Uterus (tissue), 4 donors: ENCODE measurements around the gene TTC31. TPM values are rescaled to one million over a fixed set of nuclear protein-coding genes. Genes with fewer than 3 reads are reported as not detected.

Experiments used
- DNase-seq, 2 donors: peaks; one replicate each; pipeline ENCODE4 v3.0.0-alpha.2; 2019 to 2020
- H3K27ac ChIP-seq, 2 donors: fragments of 200-600 bp; sonication (generic); 1 replicate in 1 of 2; 2 replicates in 1 of 2; pipeline ENCODE4 v1.5.1; 2016 to 2018
- H3K27me3 ChIP-seq, 2 donors: fragments of 200-600 bp; sonication (generic); one replicate each; pipeline ENCODE4 v1.5.1; 2018 to 2019; ENCODE audit warnings: control low read depth in 1 of 2
- H3K36me3 ChIP-seq, 2 donors: fragments of 200-600 bp; sonication (generic); one replicate each; pipeline ENCODE4 v1.5.1; 2019; ENCODE audit warnings: control low read depth in 1 of 2
- H3K4me1 ChIP-seq, 2 donors: fragments of 200-600 bp; sonication (generic); one replicate each; pipeline ENCODE4 v1.5.1; 2018 to 2019; ENCODE audit warnings: control low read depth in 1 of 2
- H3K4me3 ChIP-seq, 2 donors: fragments of 200-600 bp; sonication (generic); 1 replicate in 1 of 2; 2 replicates in 1 of 2; pipeline ENCODE4 v1.5.1; 2018 to 2019; ENCODE audit warnings: mild to moderate bottlenecking in 1 of 2
- H3K9me3 ChIP-seq, 2 donors: fragments of 200-600 bp; sonication (generic); one replicate each; pipeline ENCODE4 v1.5.1; 2019; ENCODE audit warnings: control low read depth in 1 of 2
- CTCF ChIP-seq, 4 experiments: fragments of 200-600 bp in 2 of 4; fragments of 450-650 bp in 2 of 4; sonication (generic) in 2 of 4; IDR thresholded peaks; one replicate each; pipeline ENCODE4 v1.5.1; 2016 to 2019; ENCODE audit warnings: antibody characterized with exemption in 4 of 4, mild to moderate bottlenecking in 2 of 4, moderate library complexity in 1 of 4
- POLR2A ChIP-seq, 2 donors: fragments of 450-650 bp; IDR thresholded peaks; one replicate each; pipeline ENCODE4 v1.6.1; 2016; ENCODE audit warnings: antibody characterized with exemption in 2 of 2, mild to moderate bottlenecking in 1 of 2, moderate library complexity in 1 of 2
- intact Hi-C: fragments of 100-400 bp; cut with DNase I; formaldehyde crosslinking; loops from one replicate; pipeline ENCODE4 v1.15.1; 2023; ENCODE audit warnings: low total_unique reads
- total RNA-seq, 4 donors: library from RNA; depleted of rRNA in 3 of 4; stranded (reverse); fragments of >200 nt in 3 of 4; gene quantifications; one replicate each; pipeline versions ENCODE4 v1.1.0 to v1.2.4, GENCODE V29; 2014 to 2023
- donor health status: DM: yes; HTN: yes; CAD: no.

Gene TTC31
- total RNA-seq, 4 donors from 2014 or later: 8.5 to 29.2 (median 17.5) TPM

- Histone ChIP-seq H3K9me3 (no peaks in the 10 kb centered on the region), H3K36me3 (no peaks in the 10 kb centered on the region), H3K27ac (peak overlapping the region; percentile 73 to 82), H3K4me3 (peak overlapping the region; percentile 39 to 45), H3K4me1 (peaks cover 0 to 9% of the 10 kb centered on the region in 2 donors), H3K27me3 (peaks cover 0 to 5% of the 10 kb centered on the region in 2 donors)
- intact Hi-C loops: no loop called here
- DNase-seq: no peak
- TF ChIP-seq POLR2A (IDR thresholded peaks at IDR 0.05) (no peak), CTCF (IDR thresholded peaks at IDR 0.05) (no peak)
Observed at GRCh38 chr2:74439373-74439772, 43.5 kb upstream of the TTC31 start.

GRCh38 chr2:74439803-74440377 lies 43.0 kb upstream of the TTC31 start:
- Histone ChIP-seq H3K9me3 (no peaks in the 10 kb centered on the region), H3K4me3 (peak overlapping the region; percentile 39 to 45), H3K27ac (peak overlapping the region; percentile 73 to 82), H3K4me1 (peaks cover 0 to 9% of the 10 kb centered on the region in 2 donors), H3K36me3 (no peaks in the 10 kb centered on the region), H3K27me3 (peaks cover 0 to 5% of the 10 kb centered on the region in 2 donors)
- no peak for TF ChIP-seq CTCF (IDR thresholded peaks at IDR 0.05)
- TF ChIP-seq POLR2A (IDR thresholded peaks at IDR 0.05): no peak
- DNase-seq: peak in 1 of 2 donors; percentile 57
- intact Hi-C loops: no loop called here

GRCh38 chr2:74440378-74441169 lies 42.3 kb upstream of the TTC31 start:
- Histone ChIP-seq H3K36me3 (no peaks in the 10 kb centered on the region), H3K9me3 (no peaks in the 10 kb centered on the region), H3K4me3 (peak overlapping the region; percentile 39 to 45), H3K27me3 (peaks cover 0 to 5% of the 10 kb centered on the region in 2 donors), H3K4me1 (peaks cover 0 to 9% of the 10 kb centered on the region in 2 donors), H3K27ac (peak overlapping the region; percentile 73 to 82)
- intact Hi-C loops: no loop called here
- TF ChIP-seq POLR2A (IDR thresholded peaks at IDR 0.05) (peak; percentile 46 to 50), CTCF (IDR thresholded peaks at IDR 0.05) (peak in 3 of 4 experiments; percentile 16 to 58 (median 43))
- peak; percentile 58 to 82 for DNase-seq

- peak overlapping the region; percentile 73 to 82 for H3K27ac ChIP-seq
- TF ChIP-seq CTCF (IDR thresholded peaks at IDR 0.05) (no peak), POLR2A (IDR thresholded peaks at IDR 0.05) (no peak)
- no peaks in the 10 kb centered on the region for H3K36me3 ChIP-seq
- peaks cover 0 to 9% of the 10 kb centered on the region in 2 donors for H3K4me1 ChIP-seq
- H3K9me3 ChIP-seq: no peaks in the 10 kb centered on the region
- no peak for DNase-seq
- H3K4me3 ChIP-seq: peak overlapping the region; percentile 39 to 45
- intact Hi-C loops: no loop called here
- H3K27me3 ChIP-seq: peaks cover 0 to 5% of the 10 kb centered on the region in 2 donors
Observed at GRCh38 chr2:74441170-74441689, 41.7 kb upstream of the TTC31 start.
